ENCODE data around the gene UBR4. TPM values are rescaled to one million over a fixed set of nuclear protein-coding genes. Genes with fewer than 3 reads are reported as not detected.

UBR4 gene
- total RNA-seq, 1 donor, result 193 TPM

DNA sequence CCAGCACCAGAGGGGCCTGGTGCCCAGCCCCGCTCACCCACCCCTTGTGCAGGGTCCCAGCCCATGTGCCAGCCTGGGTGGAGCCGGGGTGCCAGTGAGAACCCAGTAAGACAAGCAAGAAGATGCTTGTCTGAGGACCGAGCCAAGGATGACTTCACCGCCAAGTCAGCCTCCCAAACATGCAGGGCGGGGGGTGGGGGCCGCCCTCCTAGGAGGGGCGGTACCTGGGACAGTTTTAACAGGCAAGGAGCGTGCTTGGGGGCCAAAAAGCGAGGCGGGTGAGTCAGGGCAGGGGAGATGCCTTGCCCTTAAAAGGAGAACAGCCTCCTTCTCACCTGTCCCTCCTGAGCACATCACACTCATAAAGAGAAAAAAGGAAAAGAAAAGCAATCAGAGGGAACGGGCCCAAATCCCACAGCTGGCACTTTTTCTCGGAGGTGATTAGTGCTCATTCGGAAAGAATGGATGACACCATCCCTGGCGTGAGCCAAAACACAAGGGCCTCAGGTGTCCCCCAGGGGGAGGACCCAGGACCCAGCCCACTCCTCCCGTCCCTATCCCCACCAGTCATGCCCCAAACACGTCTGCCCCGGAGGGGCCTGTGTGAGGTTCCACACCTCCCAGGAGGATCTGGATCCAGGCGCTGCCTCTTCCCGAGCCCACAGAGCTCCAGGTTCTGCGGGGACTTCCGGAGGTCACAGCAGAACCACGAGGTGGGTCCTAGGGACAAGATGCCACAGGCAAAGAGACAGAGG lies 176.0 kb downstream of the UBR4 start:
- TF ChIP-seq, protein P1, sequence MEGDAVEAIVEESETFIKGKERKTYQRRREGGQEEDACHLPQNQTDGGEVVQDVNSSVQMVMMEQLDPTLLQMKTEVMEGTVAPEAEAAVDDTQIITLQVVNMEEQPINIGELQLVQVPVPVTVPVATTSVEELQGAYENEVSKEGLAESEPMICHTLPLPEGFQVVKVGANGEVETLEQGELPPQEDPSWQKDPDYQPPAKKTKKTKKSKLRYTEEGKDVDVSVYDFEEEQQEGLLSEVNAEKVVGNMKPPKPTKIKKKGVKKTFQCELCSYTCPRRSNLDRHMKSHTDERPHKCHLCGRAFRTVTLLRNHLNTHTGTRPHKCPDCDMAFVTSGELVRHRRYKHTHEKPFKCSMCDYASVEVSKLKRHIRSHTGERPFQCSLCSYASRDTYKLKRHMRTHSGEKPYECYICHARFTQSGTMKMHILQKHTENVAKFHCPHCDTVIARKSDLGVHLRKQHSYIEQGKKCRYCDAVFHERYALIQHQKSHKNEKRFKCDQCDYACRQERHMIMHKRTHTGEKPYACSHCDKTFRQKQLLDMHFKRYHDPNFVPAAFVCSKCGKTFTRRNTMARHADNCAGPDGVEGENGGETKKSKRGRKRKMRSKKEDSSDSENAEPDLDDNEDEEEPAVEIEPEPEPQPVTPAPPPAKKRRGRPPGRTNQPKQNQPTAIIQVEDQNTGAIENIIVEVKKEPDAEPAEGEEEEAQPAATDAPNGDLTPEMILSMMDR (IDR thresholded peaks at IDR 0.05; ENCODE audit: insufficient read depth, low read depth, low read length), result no peak
- no peak for DNase-seq (ENCODE audit: low read depth)
- H3K4me3 ChIP-seq (ENCODE audit: low read depth, low read length), result no peak overlapping the region

DNA sequence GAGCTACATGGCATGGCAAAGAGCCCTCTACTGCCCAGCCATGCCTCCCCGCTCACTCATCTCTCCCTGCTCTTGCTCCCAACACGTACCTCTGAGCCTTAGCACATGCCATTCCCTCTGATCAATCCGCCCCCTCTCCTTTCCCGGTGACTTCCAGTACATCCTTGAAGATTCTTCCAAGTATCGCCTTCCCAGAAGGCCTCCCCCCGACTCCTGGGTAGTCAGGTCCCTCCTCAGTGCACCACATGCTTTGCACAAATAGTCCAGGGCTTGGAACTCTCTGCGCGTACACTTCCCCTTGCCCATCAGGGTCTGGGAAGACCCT lies 176.6 kb downstream of the UBR4 start:
- H3K4me3 ChIP-seq (ENCODE audit: low read depth, low read length), result no peak overlapping the region
- DNase-seq (ENCODE audit: low read depth), result no peak
- TF ChIP-seq, protein P1 (IDR thresholded peaks at IDR 0.05; ENCODE audit: insufficient read depth, low read depth, low read length), result no peak

DNA sequence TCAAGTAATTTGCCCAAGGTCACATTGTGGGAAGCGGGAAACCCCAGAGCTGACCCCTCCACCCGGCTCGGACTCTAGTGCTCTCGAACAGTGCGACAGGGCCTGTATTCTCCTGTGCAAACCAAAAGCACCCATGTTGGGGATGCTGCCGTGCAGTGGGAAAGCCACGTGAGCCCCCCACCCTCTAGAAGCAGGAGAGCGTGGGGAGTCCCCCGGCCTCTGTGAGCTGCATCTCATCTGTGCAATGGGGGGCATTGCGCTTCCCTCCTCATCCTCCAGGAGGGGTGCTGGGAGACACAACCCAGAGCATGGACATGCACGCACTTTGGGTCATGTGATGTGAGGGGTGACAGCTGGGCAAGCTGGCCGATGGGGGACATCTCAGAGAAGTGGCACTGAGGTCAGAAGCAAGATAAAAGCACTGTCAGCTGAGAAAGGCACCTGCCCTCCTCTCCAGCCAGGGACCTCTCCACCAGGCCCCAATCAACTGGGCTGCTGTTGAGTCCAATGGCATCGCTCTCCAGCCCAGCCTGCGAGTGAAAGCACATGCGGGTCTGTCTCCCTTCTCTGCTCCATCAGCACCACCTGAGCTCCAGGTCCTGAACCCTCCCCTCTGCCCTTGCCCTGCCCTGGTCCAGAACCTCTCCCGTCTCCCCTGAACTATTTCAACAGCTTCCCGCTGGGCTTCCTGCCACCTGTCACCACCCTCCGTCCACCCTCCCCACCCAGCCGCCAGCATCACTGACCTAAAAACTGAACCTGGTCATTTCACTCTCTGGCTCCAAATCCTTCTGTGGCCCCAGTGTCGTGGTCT lies 177.2 kb downstream of the UBR4 start:
- no peak overlapping the region for H3K4me3 ChIP-seq (ENCODE audit: low read depth, low read length)
- TF ChIP-seq, protein P1 (IDR thresholded peaks at IDR 0.05; ENCODE audit: insufficient read depth, low read depth, low read length), result no peak
- DNase-seq (ENCODE audit: low read depth), result no peak

DNA sequence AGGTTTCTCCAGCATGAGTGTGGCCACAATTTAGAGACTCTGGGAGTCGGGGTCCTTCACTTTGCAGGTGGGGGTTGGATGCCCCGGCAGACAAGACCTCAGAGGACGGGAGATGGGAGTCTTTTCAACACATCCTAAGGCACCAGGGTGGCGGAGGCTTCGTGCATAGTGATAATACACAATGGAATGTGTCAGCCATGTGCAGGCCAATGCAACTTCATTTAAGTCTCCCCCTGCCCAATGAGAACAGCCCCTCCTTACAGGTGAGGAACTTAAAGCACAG lies 177.7 kb downstream of the UBR4 start:
- no peak overlapping the region for H3K4me3 ChIP-seq (ENCODE audit: low read depth, low read length)
- TF ChIP-seq, protein P1 (IDR thresholded peaks at IDR 0.05; ENCODE audit: insufficient read depth, low read depth, low read length), result no peak
- DNase-seq (ENCODE audit: low read depth), result no peak

DNA sequence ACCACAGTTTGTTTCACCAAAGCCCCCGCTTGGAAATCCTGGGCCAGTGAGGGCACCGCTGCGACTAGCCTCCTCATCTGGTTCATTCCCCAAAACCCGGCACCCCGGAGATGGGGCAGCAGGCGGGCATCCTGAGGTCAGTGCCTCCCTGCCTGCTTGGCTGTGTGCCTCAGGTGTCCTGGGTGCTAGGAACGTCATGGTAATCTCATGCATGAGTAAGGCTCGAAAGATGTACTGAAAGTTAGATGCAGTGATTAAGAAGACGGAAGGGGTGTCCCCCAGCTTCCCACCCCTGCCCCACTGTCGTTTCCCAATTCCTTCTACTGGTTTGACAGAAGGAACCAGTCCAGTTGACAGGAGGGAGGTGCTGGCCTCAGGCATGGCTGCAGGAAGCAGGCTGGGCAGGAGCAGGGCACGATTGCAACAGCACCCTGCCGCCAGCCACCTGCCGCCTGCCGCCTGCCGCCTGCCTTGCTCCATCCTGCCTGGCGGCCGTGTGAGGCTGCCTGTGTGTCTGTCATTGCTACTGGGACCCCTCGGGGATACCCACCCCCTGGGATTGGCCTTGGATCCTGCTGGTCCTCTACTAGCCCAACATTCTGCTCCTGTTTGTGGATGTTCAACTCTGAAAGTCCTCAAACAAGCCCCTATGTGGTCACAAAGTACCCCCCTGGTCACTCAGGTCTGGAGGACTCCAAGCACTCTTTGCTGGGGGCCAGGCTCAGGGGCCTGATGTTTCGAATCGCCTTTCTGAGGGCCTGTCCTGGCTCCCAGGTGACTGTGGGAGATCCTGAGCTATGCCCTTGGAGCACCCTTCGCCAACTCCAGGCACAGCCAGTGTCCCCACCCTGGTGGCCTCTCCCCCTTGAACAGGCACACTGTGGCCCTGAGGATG lies 180.6 kb downstream of the UBR4 start:
- no peak overlapping the region for H3K4me3 ChIP-seq (ENCODE audit: low read depth, low read length)
- DNase-seq (ENCODE audit: low read depth), result peak; percentile 33
- TF ChIP-seq, protein P1 (IDR thresholded peaks at IDR 0.05; ENCODE audit: insufficient read depth, low read depth, low read length), result no peak

DNA sequence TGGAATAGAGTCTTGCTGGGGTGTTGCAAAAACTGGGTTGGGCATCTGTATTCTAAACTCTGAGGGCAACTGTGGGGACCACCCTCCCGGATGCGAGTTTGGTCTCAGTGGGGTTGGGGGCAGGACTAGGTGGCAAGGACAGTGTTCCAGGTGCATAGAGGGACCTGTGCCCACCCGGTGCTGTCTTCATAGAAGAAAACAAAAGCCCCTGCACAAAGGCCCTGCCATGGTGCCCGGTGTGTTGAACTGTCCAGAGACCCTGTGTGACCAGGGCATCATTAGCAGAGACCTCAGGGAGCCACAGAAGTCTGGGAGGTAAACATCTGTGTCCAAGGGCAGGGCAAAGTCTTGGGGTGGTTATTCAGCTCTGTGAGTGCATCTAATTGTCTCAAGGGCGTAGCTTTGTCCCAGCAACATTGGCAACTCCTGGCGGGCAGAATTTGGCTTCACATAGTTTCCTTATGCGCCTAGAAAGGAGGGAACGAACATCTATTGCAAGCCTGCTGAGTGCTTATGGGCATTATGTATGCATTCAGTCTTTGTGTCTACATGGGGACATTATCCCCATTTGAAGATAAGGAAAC lies 181.4 kb downstream of the UBR4 start:
- TF ChIP-seq, protein P1 (IDR thresholded peaks at IDR 0.05; ENCODE audit: insufficient read depth, low read depth, low read length), result no peak
- H3K4me3 ChIP-seq (ENCODE audit: low read depth, low read length), result no peak overlapping the region
- DNase-seq (ENCODE audit: low read depth), result no peak

Data from fibroblast of villous mesenchyme (primary cell).